H1 (cell line): Measurements from ENCODE around the gene PLEK.

Experiments used
- CHD2 ChIP-seq: IDR thresholded peaks from 2 replicates; pipeline ENCODE4 v1.6.1; 2012; ENCODE audit warnings: low read length, improper control_type of control experiment
- CTCF ChIP-seq, 3 experiments: IDR thresholded peaks; 1 replicate in 2 of 3; 2 replicates in 1 of 3; pipeline versions ENCODE4 v1.5.1 to v1.6.1; 2011; ENCODE audit warnings: low read length in 3 of 3, mild to moderate bottlenecking in 3 of 3, inconsistent platforms in 2 of 3, low read depth in 1 of 3, moderate library complexity in 1 of 3; ENCODE audit not compliant: insufficient read depth in 1 of 3; ENCODE audit errors: control extremely low read depth in 1 of 3
- EP300 ChIP-seq, 2 experiments: IDR thresholded peaks; 1 replicate in 1 of 2; 2 replicates in 1 of 2; pipeline ENCODE4 v1.6.1; 2011 to 2012; ENCODE audit warnings: low read depth in 2 of 2, low read length in 2 of 2, mild to moderate bottlenecking in 2 of 2, borderline replicate concordance in 1 of 2, inconsistent platforms in 1 of 2, moderate library complexity in 1 of 2
- EZH2 ChIP-seq: fragments of 200-600 bp; sonication (generic); IDR thresholded peaks from 2 replicates; pipeline ENCODE4 v1.7.1; 2012; ENCODE audit warnings: low read depth, mild to moderate bottlenecking, moderate library complexity, low read length, inconsistent platforms; ENCODE audit not compliant: severe bottlenecking
- HDAC6 ChIP-seq: IDR thresholded peaks from one replicate; pipeline ENCODE4 v1.7.1; 2012; ENCODE audit warnings: low read depth, mild to moderate bottlenecking, inconsistent platforms, low read length, moderate library complexity
- NRF1 ChIP-seq: IDR thresholded peaks from 2 replicates; pipeline ENCODE4 v1.6.1; 2011; ENCODE audit warnings: mild to moderate bottlenecking, low read depth, low read length, improper control_type of control experiment
- POLR2A ChIP-seq, 2 experiments: IDR thresholded peaks; 1 replicate in 1 of 2; 2 replicates in 1 of 2; pipeline ENCODE4 v1.6.1; 2011; ENCODE audit warnings: low read depth in 2 of 2, low read length in 2 of 2, mild to moderate bottlenecking in 2 of 2; ENCODE audit errors: control extremely low read depth in 1 of 2
- POLR2AphosphoS5 ChIP-seq: IDR thresholded peaks from 2 replicates; pipeline ENCODE4 v1.6.1; 2011; ENCODE audit warnings: low read depth, low read length
- SUZ12 ChIP-seq: fragments of 200-600 bp; sonication (generic); IDR thresholded peaks from 2 replicates; pipeline ENCODE4 v1.6.1; 2012; ENCODE audit warnings: mild to moderate bottlenecking, inconsistent platforms, low read length, moderate library complexity, mixed read lengths
- TAF1 ChIP-seq: IDR thresholded peaks from 2 replicates; pipeline ENCODE4 v1.6.1; 2011; ENCODE audit warnings: mild to moderate bottlenecking, low read depth, low read length
- TF ChIP-seq, protein P1 (sequence below): IDR thresholded peaks from 2 replicates; pipeline ENCODE4 v1.6.1; 2012; ENCODE audit warnings: low read length, inconsistent platforms

- TF ChIP-seq NRF1: no peak
- TF ChIP-seq TAF1: peak; percentile 48; the same call in 1 of the 2 replicates
- no peak for TF ChIP-seq EP300 (IDR thresholded peaks at IDR 0.05; ENCODE audit: borderline replicate concordance in 1 of 2, low read depth in 2 of 2, low read length in 2 of 2)
- TF ChIP-seq POLR2A (IDR thresholded peaks at IDR 0.05; ENCODE audit: control extremely low read depth in 1 of 2, low read depth in 2 of 2, low read length in 2 of 2): no peak
- TF ChIP-seq EZH2: peak; percentile 68
- no peak for TF ChIP-seq POLR2AphosphoS5
- TF ChIP-seq CTCF (IDR thresholded peaks at IDR 0.05; ENCODE audit: control extremely low read depth in 1 of 3, insufficient read depth in 1 of 3, low read depth in 1 of 3, low read length in 3 of 3): peak in 1 of 3 experiments; percentile 1; a peak in 1 of 4 replicates
- TF ChIP-seq SUZ12: peak; percentile 65
- TF ChIP-seq, protein P1, sequence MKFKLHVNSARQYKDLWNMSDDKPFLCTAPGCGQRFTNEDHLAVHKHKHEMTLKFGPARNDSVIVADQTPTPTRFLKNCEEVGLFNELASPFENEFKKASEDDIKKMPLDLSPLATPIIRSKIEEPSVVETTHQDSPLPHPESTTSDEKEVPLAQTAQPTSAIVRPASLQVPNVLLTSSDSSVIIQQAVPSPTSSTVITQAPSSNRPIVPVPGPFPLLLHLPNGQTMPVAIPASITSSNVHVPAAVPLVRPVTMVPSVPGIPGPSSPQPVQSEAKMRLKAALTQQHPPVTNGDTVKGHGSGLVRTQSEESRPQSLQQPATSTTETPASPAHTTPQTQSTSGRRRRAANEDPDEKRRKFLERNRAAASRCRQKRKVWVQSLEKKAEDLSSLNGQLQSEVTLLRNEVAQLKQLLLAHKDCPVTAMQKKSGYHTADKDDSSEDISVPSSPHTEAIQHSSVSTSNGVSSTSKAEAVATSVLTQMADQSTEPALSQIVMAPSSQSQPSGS: no peak
- TF ChIP-seq HDAC6: no peak
- TF ChIP-seq CHD2: no peak
Observed at GRCh38 chr2:68318914-68319397, 46.1 kb upstream of the PLEK start.
